ENCODE results near the gene NR4A1.

GRCh38 chr12:52054833-52055730, 3.8 kb downstream of the NR4A1 start:
- TF ChIP-seq ZNF138 (CRISPR knock-in tag; conservative IDR thresholded peaks at IDR 0.05) = no peak
- TF ChIP-seq NFYB (CRISPR knock-in tag; conservative IDR thresholded peaks at IDR 0.05; ENCODE audit: low read depth) = no peak
- TF ChIP-seq, protein P1, sequence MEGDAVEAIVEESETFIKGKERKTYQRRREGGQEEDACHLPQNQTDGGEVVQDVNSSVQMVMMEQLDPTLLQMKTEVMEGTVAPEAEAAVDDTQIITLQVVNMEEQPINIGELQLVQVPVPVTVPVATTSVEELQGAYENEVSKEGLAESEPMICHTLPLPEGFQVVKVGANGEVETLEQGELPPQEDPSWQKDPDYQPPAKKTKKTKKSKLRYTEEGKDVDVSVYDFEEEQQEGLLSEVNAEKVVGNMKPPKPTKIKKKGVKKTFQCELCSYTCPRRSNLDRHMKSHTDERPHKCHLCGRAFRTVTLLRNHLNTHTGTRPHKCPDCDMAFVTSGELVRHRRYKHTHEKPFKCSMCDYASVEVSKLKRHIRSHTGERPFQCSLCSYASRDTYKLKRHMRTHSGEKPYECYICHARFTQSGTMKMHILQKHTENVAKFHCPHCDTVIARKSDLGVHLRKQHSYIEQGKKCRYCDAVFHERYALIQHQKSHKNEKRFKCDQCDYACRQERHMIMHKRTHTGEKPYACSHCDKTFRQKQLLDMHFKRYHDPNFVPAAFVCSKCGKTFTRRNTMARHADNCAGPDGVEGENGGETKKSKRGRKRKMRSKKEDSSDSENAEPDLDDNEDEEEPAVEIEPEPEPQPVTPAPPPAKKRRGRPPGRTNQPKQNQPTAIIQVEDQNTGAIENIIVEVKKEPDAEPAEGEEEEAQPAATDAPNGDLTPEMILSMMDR (IDR thresholded peaks at IDR 0.05) = no peak
- TF ChIP-seq E2F5 (CRISPR knock-in tag; IDR thresholded peaks at IDR 0.05) = no peak
- no peak for TF ChIP-seq SP1 (CRISPR knock-in tag; conservative IDR thresholded peaks at IDR 0.05)
